SU-DHL-6 (cell line): Measurements from ENCODE around the gene ATXN7L1.

Experiments
- H2AFZ ChIP-seq: fragments of 200-600 bp; sonication (generic); 2 replicates; pipeline ENCODE4 v1.6.1; 2014; ENCODE audit warnings: low read depth, mild to moderate bottlenecking, moderate library complexity, mixed read lengths, antibody characterized with exemption, low read length; ENCODE audit not compliant: severe bottlenecking
- H3F3A ChIP-seq: fragments of 200-600 bp; shearing (Covaris generic); 2 replicates; pipeline ENCODE4 v1.6.0; 2016; ENCODE audit warnings: antibody characterized with exemption, mild to moderate bottlenecking; ENCODE audit not compliant: insufficient read depth
- H3K27ac ChIP-seq: fragments of 200-600 bp; sonication (generic); 2 replicates; pipeline ENCODE4 v1.5.1; 2016; ENCODE audit warnings: low read depth, mild to moderate bottlenecking, low read length, moderate library complexity, mixed read lengths
- H3K27me3 ChIP-seq: fragments of 200-600 bp; sonication (generic), shearing (Covaris generic); 2 replicates; pipeline ENCODE4 v1.6.0; 2014; ENCODE audit warnings: mild to moderate bottlenecking, low read length
- H3K36me3 ChIP-seq: fragments of 200-600 bp; sonication (generic); 2 replicates; pipeline ENCODE4 v1.6.1; 2014; ENCODE audit warnings: mild to moderate bottlenecking, low read length, mixed read lengths
- H3K4me2 ChIP-seq: fragments of 300-600, 200-600 bp; shearing (Covaris generic), sonication (generic); 2 replicates; pipeline ENCODE4 v1.6.0; 2014; ENCODE audit warnings: low read length, low read depth, mild to moderate bottlenecking; ENCODE audit not compliant: poor library complexity, severe bottlenecking
- H3K4me3 ChIP-seq: fragments of 200-600 bp; sonication (generic); 2 replicates; pipeline ENCODE4 v1.5.1; 2014; ENCODE audit warnings: antibody characterized with exemption, low read length, mild to moderate bottlenecking, mixed read lengths; ENCODE audit not compliant: insufficient read depth, poor library complexity, severe bottlenecking
- H3K79me2 ChIP-seq: fragments of 200-600 bp; sonication (generic); 2 replicates; pipeline ENCODE4 v1.6.1; 2014; ENCODE audit warnings: mild to moderate bottlenecking, low read length, moderate library complexity; ENCODE audit not compliant: insufficient read depth
- H3K9ac ChIP-seq: fragments of 200-600 bp; sonication (generic); 2 replicates; pipeline ENCODE4 v1.7.0; 2014; ENCODE audit warnings: mild to moderate bottlenecking, low read length
- H3K9me2 ChIP-seq: fragments of 200-600 bp; sonication (generic); replicated peaks from 2 replicates; pipeline ENCODE4 v1.6.1; 2014; ENCODE audit warnings: low read length; ENCODE audit not compliant: insufficient read depth
- H3K9me3 ChIP-seq: fragments of 200-600 bp; sonication (generic); 2 replicates; pipeline ENCODE4 v1.6.1; 2014; ENCODE audit warnings: low read length, mixed read lengths; ENCODE audit not compliant: insufficient read depth
- H4K20me1 ChIP-seq: fragments of 200-600 bp; sonication (generic); 2 replicates; pipeline ENCODE4 v1.6.1; 2014; ENCODE audit warnings: low read depth, mild to moderate bottlenecking, antibody characterized with exemption, low read length, moderate library complexity, mixed read lengths
- EZH2phosphoT487 ChIP-seq: fragments of 200-600 bp; sonication (generic), shearing (Covaris generic); conservative IDR thresholded peaks from 2 replicates; pipeline ENCODE4 v1.6.1; 2018; ENCODE audit warnings: mild to moderate bottlenecking, antibody characterized with exemption, low read length, moderate library complexity, mixed read lengths
- TF ChIP-seq, protein P1 (sequence below): fragments of 200-600 bp; sonication (generic); IDR thresholded peaks from one replicate; pipeline ENCODE4 v1.5.1; 2017; ENCODE audit warnings: antibody characterized with exemption, mild to moderate bottlenecking, low read length, moderate library complexity; ENCODE audit not compliant: insufficient read depth, poor library complexity, severe bottlenecking

Gene ATXN7L1

DNA sequence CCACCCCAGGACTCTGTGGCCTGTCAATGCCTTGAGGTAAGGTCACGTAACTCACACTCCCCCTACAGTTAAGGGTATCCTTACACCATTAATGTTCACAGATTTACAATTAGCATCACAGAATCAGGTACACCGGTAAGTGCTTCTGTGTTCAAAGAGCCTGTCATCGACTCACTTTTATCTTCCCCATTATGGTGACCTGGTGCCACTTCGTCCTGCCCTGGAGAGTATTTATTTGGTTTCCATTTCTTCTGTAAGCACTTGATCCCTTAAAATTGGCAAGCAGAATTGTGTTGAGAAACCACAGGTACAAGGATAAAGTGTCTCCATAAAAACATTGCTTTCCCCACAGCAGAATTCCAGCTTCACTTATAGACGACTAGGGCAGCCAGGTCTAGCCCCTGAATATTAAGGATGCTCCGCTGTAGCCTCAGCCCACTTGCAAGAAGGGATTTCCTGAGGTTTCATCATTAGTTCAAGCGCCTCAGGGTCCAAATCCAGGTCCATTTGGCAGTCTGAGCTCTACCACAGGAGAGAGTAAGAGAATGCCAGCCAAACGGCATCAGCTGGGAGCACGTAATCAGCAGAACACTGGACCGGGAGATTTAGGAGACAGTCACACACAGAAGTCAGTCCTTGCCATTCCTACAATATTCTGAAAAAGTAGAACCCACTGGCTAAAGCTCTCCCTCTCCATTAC, 10.1 kb downstream of the ATXN7L1 start:
- Histone ChIP-seq H3K27ac (no peak overlapping the region), H3K9me2 (no peaks in the 10 kb centered on the region), H3K79me2 (no peaks in the 10 kb centered on the region), H3F3A (no peaks in the 10 kb centered on the region), H3K9ac (no peak overlapping the region), H4K20me1 (no peaks in the 10 kb centered on the region), H3K27me3 (no peaks in the 10 kb centered on the region), H3K36me3 (no peaks in the 10 kb centered on the region), H2AFZ (no peak overlapping the region), H3K4me3 (no peak overlapping the region), H3K9me3 (no peaks in the 10 kb centered on the region), H3K4me2 (no peak overlapping the region)
- TF ChIP-seq EZH2phosphoT487, result no peak
- TF ChIP-seq, protein P1, sequence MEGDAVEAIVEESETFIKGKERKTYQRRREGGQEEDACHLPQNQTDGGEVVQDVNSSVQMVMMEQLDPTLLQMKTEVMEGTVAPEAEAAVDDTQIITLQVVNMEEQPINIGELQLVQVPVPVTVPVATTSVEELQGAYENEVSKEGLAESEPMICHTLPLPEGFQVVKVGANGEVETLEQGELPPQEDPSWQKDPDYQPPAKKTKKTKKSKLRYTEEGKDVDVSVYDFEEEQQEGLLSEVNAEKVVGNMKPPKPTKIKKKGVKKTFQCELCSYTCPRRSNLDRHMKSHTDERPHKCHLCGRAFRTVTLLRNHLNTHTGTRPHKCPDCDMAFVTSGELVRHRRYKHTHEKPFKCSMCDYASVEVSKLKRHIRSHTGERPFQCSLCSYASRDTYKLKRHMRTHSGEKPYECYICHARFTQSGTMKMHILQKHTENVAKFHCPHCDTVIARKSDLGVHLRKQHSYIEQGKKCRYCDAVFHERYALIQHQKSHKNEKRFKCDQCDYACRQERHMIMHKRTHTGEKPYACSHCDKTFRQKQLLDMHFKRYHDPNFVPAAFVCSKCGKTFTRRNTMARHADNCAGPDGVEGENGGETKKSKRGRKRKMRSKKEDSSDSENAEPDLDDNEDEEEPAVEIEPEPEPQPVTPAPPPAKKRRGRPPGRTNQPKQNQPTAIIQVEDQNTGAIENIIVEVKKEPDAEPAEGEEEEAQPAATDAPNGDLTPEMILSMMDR, result no peak

DNA sequence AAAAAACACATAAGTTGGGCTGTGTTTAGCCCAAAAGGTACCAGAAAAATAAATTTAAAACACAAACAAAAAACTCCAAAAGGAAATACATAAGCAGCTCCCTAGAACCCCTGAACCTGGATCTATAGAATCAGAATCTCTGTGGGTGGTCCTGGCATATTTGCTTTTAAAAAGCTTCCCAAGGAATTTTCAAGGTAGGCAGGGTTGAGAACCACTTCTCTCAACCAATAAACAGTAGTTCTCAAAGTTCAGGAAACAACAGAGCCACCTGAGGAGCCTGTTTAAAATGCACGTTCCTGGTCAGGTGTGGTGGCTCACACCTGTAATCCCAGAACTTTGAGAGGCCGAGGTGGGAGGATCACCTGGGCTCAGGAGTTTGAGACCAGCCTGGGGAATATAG, 12.5 kb downstream of the ATXN7L1 start:
- no peaks in the 10 kb centered on the region for H3K27me3 ChIP-seq
- no peak overlapping the region for H3K27ac ChIP-seq
- no peaks in the 10 kb centered on the region for H3K9me2 ChIP-seq
- no peaks in the 10 kb centered on the region for H3K79me2 ChIP-seq
- H3K9me3 ChIP-seq, result no peaks in the 10 kb centered on the region
- H2AFZ ChIP-seq, result no peak overlapping the region
- TF ChIP-seq, protein P1, result no peak
- TF ChIP-seq EZH2phosphoT487, result no peak
- H3K4me2 ChIP-seq, result no peak overlapping the region
- no peaks in the 10 kb centered on the region for H3K36me3 ChIP-seq
- no peaks in the 10 kb centered on the region for H3F3A ChIP-seq
- no peak overlapping the region for H3K4me3 ChIP-seq
- no peaks in the 10 kb centered on the region for H4K20me1 ChIP-seq
- no peak overlapping the region for H3K9ac ChIP-seq

DNA sequence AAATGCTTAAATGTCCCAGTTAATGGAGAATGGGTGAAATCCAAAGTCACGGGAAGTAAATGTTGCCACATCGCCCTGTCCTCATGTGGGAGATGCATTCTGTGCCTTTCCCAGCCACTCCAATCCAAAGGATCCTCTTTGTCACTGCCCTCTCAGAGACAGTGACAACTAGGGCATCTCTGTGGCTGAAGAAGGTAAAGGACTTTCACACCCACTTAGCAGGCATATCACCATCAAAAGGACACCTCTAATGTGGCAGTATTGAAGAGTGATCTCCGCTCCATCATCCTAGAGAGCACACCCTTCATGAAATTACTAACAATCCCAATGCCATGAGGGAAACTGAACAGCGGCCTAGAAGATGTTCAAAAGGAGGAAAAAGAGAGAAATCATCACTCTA, 13.6 kb downstream of the ATXN7L1 start:
- no peak overlapping the region for H3K27ac ChIP-seq
- H3K79me2 ChIP-seq, result no peaks in the 10 kb centered on the region
- TF ChIP-seq EZH2phosphoT487, result no peak
- TF ChIP-seq, protein P1, result no peak
- H3K9ac ChIP-seq, result no peak overlapping the region
- H3K27me3 ChIP-seq, result no peaks in the 10 kb centered on the region
- no peak overlapping the region for H3K4me2 ChIP-seq
- no peaks in the 10 kb centered on the region for H3K9me2 ChIP-seq
- no peaks in the 10 kb centered on the region for H4K20me1 ChIP-seq
- no peaks in the 10 kb centered on the region for H3K9me3 ChIP-seq
- H3F3A ChIP-seq, result no peaks in the 10 kb centered on the region
- no peak overlapping the region for H3K4me3 ChIP-seq
- no peak overlapping the region for H2AFZ ChIP-seq
- no peaks in the 10 kb centered on the region for H3K36me3 ChIP-seq
